ENCODE data around the gene ZNF385B.

The ZNF385B gene

GRCh38 chr2:179802051-179802882, 59.1 kb downstream of the ZNF385B start:
- DNase-seq (ENCODE audit: low read depth) = no peak
- no peak for TF ChIP-seq MAX (IDR thresholded peaks at IDR 0.05; ENCODE audit: low read depth, low read length)
- TF ChIP-seq POLR2A (IDR thresholded peaks at IDR 0.05; ENCODE audit: extremely low read depth, insufficient read length) = no peak
- no peak for TF ChIP-seq MYC (IDR thresholded peaks at IDR 0.05; ENCODE audit: low read depth, low read length)
- no peak for TF ChIP-seq CTCF (IDR thresholded peaks at IDR 0.05; ENCODE audit: low read depth, low read length)
- no peak overlapping the region for H3K4me3 ChIP-seq (ENCODE audit: low read depth, low read length)

GRCh38 chr2:179800776-179801175, 60.6 kb downstream of the ZNF385B start:
- no peak overlapping the region for H3K4me3 ChIP-seq (ENCODE audit: low read depth, low read length)
- DNase-seq (ENCODE audit: low read depth) = no peak
- TF ChIP-seq POLR2A (IDR thresholded peaks at IDR 0.05; ENCODE audit: extremely low read depth, insufficient read length) = no peak
- no peak for TF ChIP-seq MYC (IDR thresholded peaks at IDR 0.05; ENCODE audit: low read depth, low read length)
- no peak for TF ChIP-seq MAX (IDR thresholded peaks at IDR 0.05; ENCODE audit: low read depth, low read length)
- no peak for TF ChIP-seq CTCF (IDR thresholded peaks at IDR 0.05; ENCODE audit: low read depth, low read length)

- no peak overlapping the region for H3K4me3 ChIP-seq (ENCODE audit: low read depth, low read length)
- no peak for DNase-seq (ENCODE audit: low read depth)
- TF ChIP-seq POLR2A (IDR thresholded peaks at IDR 0.05; ENCODE audit: extremely low read depth, insufficient read length) = no peak
- TF ChIP-seq MAX (IDR thresholded peaks at IDR 0.05; ENCODE audit: low read depth, low read length) = no peak
- TF ChIP-seq MYC (IDR thresholded peaks at IDR 0.05; ENCODE audit: low read depth, low read length) = no peak
- TF ChIP-seq CTCF (IDR thresholded peaks at IDR 0.05; ENCODE audit: low read depth, low read length) = no peak
Measured at GRCh38 chr2:179796213-179797007, 65.0 kb downstream of the ZNF385B start.

- no peak for TF ChIP-seq CTCF (IDR thresholded peaks at IDR 0.05; ENCODE audit: low read depth, low read length)
- TF ChIP-seq POLR2A (IDR thresholded peaks at IDR 0.05; ENCODE audit: extremely low read depth, insufficient read length) = no peak
- no peak for TF ChIP-seq MAX (IDR thresholded peaks at IDR 0.05; ENCODE audit: low read depth, low read length)
- TF ChIP-seq MYC (IDR thresholded peaks at IDR 0.05; ENCODE audit: low read depth, low read length) = no peak
- no peak overlapping the region for H3K4me3 ChIP-seq (ENCODE audit: low read depth, low read length)
- DNase-seq (ENCODE audit: low read depth) = no peak
Measured at GRCh38 chr2:179793902-179794301, 67.5 kb downstream of the ZNF385B start.

GRCh38 chr2:179793238-179793637, 68.2 kb downstream of the ZNF385B start:
- no peak for DNase-seq (ENCODE audit: low read depth)
- H3K4me3 ChIP-seq (ENCODE audit: low read depth, low read length) = no peak overlapping the region
- no peak for TF ChIP-seq POLR2A (IDR thresholded peaks at IDR 0.05; ENCODE audit: extremely low read depth, insufficient read length)
- TF ChIP-seq MAX (IDR thresholded peaks at IDR 0.05; ENCODE audit: low read depth, low read length) = no peak
- no peak for TF ChIP-seq CTCF (IDR thresholded peaks at IDR 0.05; ENCODE audit: low read depth, low read length)
- TF ChIP-seq MYC (IDR thresholded peaks at IDR 0.05; ENCODE audit: low read depth, low read length) = no peak

Measured in NB4 (cell line).